ENCODE data around the gene MAP3K20. TPM values are rescaled to one million over a fixed set of nuclear protein-coding genes. Genes with fewer than 3 reads are reported as not detected.

Gene MAP3K20
- total and polyA plus RNA-seq, 8 donors: 49.6 to 71.8 (median 64.6) TPM

GRCh38 chr2:173137610-173138009, 62.0 kb downstream of the MAP3K20 start:
- no peak for TF ChIP-seq CTCF (IDR thresholded peaks at IDR 0.05)
- ATAC-seq (peak; percentile 26), DNase-seq (no peak)
- H3K9me3 ChIP-seq: no peaks in the 10 kb centered on the region
- H3K27me3 ChIP-seq: no peaks in the 10 kb centered on the region
- H3K36me3 ChIP-seq: no peaks in the 10 kb centered on the region
- intact Hi-C loops (cut with DNase I): no loop called here
- peaks cover 0 to 56% of the 10 kb centered on the region in 2 donors for H3K4me1 ChIP-seq
- H3K27ac ChIP-seq: no peak overlapping the region
- H3K4me3 ChIP-seq: no peak overlapping the region

DNA sequence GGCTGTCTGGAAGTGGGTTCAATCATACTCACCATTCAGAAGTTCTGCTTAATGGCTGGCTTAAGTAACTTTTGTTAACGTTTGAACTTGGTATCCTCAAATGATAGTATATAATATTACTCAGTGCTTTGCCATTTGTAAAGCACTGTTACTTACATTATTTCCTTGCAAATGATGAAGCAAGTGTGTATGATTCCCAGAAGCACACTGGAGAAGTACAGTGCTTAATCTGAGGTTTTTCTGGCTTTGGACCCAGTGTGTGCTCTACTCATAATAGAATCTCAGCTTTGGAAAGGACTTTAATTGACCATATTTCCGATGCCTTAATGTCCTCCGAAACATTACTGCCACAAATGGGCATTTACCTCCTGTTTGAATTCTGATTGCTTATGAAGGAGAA, 63.3 kb downstream of the MAP3K20 start:
- Histone ChIP-seq H3K27me3 (no peaks in the 10 kb centered on the region), H3K36me3 (no peaks in the 10 kb centered on the region), H3K9me3 (no peaks in the 10 kb centered on the region), H3K4me3 (no peak overlapping the region), H3K4me1 (peaks cover 0 to 48% of the 10 kb centered on the region in 2 donors), H3K27ac (no peak overlapping the region)
- no peak for DNase-seq
- intact Hi-C loops (cut with DNase I): no loop called here
- ATAC-seq: no peak
- TF ChIP-seq CTCF (IDR thresholded peaks at IDR 0.05): no peak

GRCh38 chr2:173141666-173142065, 66.0 kb downstream of the MAP3K20 start:
- no peak for ATAC-seq
- H3K27me3 ChIP-seq: no peaks in the 10 kb centered on the region
- intact Hi-C loops (cut with DNase I): no loop called here
- H3K4me1 ChIP-seq: peaks cover 0 to 24% of the 10 kb centered on the region in 2 donors
- TF ChIP-seq CTCF (IDR thresholded peaks at IDR 0.05): no peak
- DNase-seq: no peak
- H3K9me3 ChIP-seq: no peaks in the 10 kb centered on the region
- no peak overlapping the region for H3K4me3 ChIP-seq
- H3K27ac ChIP-seq: no peak overlapping the region
- no peaks in the 10 kb centered on the region for H3K36me3 ChIP-seq

DNA sequence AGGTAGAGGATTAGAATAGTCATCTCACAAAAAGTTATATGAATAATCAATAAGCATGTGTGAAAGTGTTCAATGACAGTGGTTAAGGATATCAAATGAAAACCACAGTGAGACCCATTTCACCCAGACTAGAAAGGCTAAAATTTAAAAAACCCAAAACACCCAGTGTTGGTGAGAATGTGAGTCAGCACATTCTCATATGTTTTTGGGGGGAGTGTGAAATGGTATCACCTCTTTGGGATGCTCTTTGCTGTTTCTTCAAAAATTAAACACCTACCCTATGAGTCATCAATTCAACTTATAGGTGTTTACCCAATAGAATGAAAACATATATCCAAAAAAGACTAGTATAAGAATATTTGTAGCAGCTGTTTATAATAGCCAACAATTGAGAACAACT, 69.8 kb downstream of the MAP3K20 start:
- no peaks in the 10 kb centered on the region for H3K27me3 ChIP-seq
- peaks cover 0 to 16% of the 10 kb centered on the region in 2 donors for H3K4me1 ChIP-seq
- intact Hi-C loops (cut with DNase I): no loop called here
- TF ChIP-seq CTCF (IDR thresholded peaks at IDR 0.05): no peak
- H3K9me3 ChIP-seq: no peaks in the 10 kb centered on the region
- H3K36me3 ChIP-seq: no peaks in the 10 kb centered on the region
- ATAC-seq (no peak), DNase-seq (no peak)
- no peak overlapping the region for H3K27ac ChIP-seq
- H3K4me3 ChIP-seq: no peak overlapping the region

DNA sequence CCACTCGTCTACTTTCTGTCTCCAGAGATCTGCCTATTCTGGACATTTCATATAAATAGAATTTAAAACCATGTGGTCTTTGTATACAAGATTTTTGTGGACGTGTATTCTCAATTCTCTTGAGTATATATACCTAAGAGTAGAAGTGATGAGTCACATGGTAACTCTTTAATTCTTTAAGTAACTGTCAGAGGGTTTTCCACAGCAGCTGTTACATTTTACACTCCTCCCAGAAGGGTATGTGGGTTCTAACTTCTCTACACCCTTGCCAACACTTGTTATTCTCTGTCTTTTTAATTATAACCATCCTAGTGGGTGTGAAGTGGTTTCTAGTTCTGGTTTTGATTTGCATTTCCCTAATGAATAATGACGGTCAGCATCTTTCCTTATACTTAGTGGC, 70.9 kb downstream of the MAP3K20 start:
- Histone ChIP-seq H3K36me3 (no peaks in the 10 kb centered on the region), H3K27ac (no peak overlapping the region), H3K4me3 (no peak overlapping the region), H3K9me3 (no peaks in the 10 kb centered on the region), H3K27me3 (no peaks in the 10 kb centered on the region), H3K4me1 (peaks cover 0 to 27% of the 10 kb centered on the region in 2 donors)
- no peak for DNase-seq
- no peak for TF ChIP-seq CTCF (IDR thresholded peaks at IDR 0.05)
- no peak for ATAC-seq
- intact Hi-C loops (cut with DNase I): no loop called here
